Activated CD8-positive, alpha-beta memory T cell treated with anti-CD3 and anti-CD28 coated beads for 36 hours (primary cell): ENCODE results near the gene RADIL. TPM values are rescaled to one million over a fixed set of nuclear protein-coding genes. Genes with fewer than 3 reads are reported as not detected.
"Not testable (repeated sequence)": the region's sequence is repeated elsewhere in the genome, so short reads cannot be mapped to it uniquely, and the experiment has no call there.

ENCODE experiments used
- CTCF ChIA-PET: fragments of 350-600 bp; sonication (Branson Sonifier 250); formaldehyde crosslinking; loops from one replicate; lab custom pipeline; 2021; ENCODE audit warnings: antibody characterized with exemption; lab: Charles Lee
- POLR2A ChIA-PET: fragments of 350-600 bp; sonication (Branson Sonifier 250); formaldehyde crosslinking; loops from one replicate; lab custom pipeline; 2021; ENCODE audit warnings: antibody characterized with exemption; lab: Charles Lee
- total RNA-seq, 2 experiments: library from RNA; stranded (reverse); gene quantifications; one replicate each; pipeline ENCODE4 v1.2.3, GENCODE V29; 2021

Gene RADIL
- total RNA-seq, 2 experiments from 2014 or later: 0.17 to 0.29 TPM

DNA sequence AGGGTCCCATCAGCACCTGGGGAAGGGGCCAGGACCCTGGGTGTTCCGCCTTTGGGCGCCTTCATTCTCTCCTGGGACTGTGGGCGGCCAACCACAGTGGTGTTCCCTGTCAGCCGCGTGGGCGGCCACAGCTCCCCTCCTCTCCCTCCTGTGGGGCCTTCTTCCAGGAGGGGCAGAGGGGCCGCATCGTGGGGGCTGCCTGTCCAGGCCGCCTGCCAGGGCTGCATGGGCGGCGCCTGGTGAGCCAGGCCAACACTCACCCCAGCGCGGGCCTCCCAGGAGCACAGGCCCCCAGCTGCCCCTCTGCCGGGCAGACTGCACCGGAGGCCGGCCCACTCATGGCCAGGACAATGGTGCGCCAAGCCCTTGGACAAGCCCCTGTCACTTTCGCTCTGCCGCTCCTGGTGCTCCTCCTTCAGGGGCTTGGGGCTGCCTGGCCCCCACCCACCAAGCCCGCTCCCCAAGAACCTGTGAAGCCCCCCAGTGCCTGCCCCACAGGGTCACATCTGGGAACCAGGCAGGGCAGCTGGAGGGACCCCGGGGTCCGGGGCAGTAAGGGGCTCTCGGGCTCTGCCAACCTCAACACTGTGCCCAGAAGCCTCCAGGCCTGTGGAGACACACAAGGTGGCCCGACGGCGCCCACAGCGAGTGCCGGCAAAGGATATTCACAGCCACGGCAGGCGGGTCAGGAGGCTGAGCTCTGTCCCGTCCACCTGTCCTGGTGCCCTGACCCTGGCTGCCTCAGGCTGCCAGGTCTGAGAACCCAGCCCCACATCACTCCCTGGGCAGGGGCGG, 65.3 kb downstream of the RADIL start:
- CTCF ChIA-PET: no interaction called here

GRCh38 chr7:4817178-4817901, 66.2 kb downstream of the RADIL start:
- ChIA-PET CTCF (no interaction called here), POLR2A (interaction anchor here (0.6 kb wide), 1 partner anchor 1321 kb away, joined by 6 read pairs; no protein-coding TSS in a partner anchor)

More for the DNA sequence above, 65.3 kb downstream of the RADIL start:
- POLR2A ChIA-PET: interaction anchor here (0.6 kb wide), 1 partner anchor 1322 kb away, joined by 6 read pairs; no protein-coding TSS in a partner anchor

DNA sequence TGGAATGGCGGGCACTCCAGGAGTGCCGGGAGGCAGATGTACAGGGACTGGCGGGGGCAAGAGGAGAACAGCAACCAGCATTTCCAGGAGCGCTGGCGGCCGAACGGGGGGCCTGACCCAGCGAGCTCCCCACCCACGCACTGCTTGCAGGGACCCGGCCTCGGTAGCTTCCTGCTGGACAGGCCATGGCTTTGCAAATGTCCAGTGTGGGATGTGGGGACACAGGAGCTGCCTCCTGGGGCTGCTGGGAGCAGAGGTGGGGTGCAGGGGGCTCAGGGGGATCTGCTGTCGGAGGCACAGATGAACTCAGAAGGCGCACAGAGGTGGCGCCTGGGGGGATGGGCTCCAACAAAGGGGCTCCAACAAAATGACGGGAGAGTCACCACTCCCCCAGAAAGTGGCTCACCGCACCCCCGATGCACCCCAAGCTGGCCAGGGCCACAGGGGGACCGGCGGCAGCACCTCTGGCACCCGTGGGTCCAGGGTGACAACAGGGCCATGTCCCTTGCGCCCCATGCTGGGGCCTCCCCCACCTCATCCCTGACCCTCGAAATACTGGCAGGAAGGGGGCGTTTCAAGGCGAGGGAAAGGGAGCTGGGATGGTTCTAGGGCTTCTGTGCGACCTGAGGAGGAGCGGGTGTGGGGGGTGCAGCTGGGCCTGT, 67.0 kb downstream of the RADIL start:
- ChIA-PET POLR2A (no interaction called here), CTCF (no interaction called here)

DNA sequence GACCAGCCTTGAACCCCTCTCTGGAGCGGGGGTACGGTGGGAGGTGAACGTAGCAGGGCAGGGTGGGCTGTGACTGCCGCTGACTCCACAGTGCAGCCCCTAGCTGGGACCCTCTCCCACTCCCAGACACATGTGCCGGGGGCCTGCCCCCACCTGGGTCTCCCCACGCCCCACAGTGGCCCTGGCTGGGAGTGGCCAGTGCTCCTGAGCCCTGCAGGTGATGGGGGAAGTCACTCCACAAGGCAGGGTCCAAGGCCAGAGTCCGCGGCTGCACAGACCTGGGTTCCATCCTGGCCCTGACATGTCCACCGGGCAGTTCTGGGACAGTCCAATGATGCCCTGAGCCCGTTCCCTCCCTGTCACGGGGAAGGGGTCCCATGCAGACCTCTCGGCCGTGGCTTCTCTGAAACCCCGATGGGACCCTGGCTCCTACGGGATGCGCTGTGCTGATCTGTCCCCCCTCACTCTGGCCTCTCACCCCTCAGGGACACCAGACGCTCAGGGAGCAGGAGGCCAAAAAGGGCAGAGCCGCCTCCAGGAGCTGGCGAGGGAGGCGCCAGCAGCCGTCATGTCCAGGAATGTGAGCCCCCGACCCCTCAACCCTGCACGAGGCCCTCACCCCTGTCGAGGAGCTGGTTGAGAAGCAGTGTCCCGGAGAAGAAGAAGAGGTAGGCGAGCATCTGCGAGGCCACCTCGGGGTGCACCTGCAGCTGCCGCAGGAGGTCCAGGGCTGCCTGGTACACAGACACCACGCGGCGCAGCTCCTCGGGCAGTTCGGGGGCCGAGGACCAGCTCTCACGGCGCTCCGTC, 67.7 kb downstream of the RADIL start:
- POLR2A ChIA-PET: no interaction called here
- CTCF ChIA-PET: interaction anchor here (0.6 kb wide), 1 partner anchor 11 kb away, joined by 3 read pairs; no protein-coding TSS in a partner anchor

DNA sequence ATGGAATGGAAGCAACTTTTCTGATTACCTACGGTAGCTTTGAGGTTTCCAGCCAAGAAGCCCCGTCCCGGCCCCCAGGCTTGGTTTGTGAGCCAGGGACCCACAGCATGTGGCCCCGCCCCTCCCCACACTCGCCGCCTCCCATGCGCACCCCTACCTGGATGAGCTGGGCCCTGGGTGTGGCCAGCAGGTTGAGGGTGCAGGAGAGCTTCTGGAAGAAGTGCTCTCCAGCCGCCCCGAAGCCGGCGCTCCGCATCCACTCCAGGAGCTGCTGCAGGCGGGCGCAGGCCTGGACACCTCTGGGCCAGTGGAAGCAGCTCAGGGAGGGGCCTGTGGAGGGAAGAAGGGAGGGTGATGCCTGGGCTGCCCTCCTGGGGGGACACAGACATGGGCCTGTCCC, 68.4 kb downstream of the RADIL start:
- CTCF ChIA-PET: no interaction called here
- POLR2A ChIA-PET: no interaction called here

DNA sequence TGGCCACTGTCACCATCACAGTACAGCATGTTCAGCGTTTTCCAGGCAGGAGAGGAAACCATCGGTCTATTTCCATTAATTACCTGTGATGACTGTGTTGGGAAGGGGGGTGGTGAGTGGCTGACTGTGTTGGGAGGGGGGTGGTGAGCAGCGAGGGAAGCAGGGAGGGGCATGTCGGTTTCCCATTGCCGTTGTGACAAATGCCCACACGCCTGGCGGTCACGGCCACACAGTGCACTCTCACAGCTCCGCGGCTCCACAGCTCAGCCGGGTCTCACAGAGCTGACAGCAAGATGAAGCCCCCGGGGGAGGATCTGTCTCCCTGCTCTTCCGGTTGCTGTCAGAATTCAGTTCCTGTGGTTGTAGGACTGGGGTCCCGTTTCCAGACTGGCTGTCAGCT, 69.1 kb downstream of the RADIL start:
- POLR2A ChIA-PET: no interaction called here
- CTCF ChIA-PET: no interaction called here

- POLR2A ChIA-PET: no interaction called here
- CTCF ChIA-PET: interaction anchor here (0.6 to 1.3 kb wide), 3 partner anchors 11 to 1954 kb away, joined by 3 to 5 read pairs (median 5); no protein-coding TSS in a partner anchor
Measured at GRCh38 chr7:4809666-4810065, 73.8 kb downstream of the RADIL start.

GRCh38 chr7:4809091-4809591, 74.4 kb downstream of the RADIL start:
- POLR2A ChIA-PET: no interaction called here
- CTCF ChIA-PET: interaction anchor here (1.3 kb wide), 1 partner anchor 11 kb away, joined by 5 read pairs; no protein-coding TSS in a partner anchor

GRCh38 chr7:4808565-4808964, 75.0 kb downstream of the RADIL start:
- ChIA-PET CTCF (no interaction called here), POLR2A (no interaction called here)

DNA sequence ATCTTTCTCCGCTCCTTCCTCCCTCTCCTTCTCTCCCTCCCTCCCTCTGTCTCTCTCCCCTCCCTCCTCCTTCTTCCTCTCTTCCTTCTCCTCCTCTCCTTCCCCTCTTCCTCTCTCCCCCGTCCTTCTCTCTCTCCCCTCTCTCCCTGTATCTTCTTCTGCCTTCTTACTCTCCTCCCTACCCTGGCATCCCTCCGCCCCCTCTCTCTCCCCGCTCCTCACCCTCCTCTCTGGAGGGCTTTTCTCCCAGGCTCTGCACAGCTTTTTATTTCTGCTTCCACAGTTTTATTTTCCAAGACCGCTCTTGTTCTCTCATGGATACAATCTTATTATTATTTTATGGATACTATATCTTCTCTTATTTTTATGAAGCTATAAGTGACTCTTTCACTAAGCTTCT, 75.5 kb downstream of the RADIL start:
- ChIA-PET POLR2A (no interaction called here), CTCF (no interaction called here)

GRCh38 chr7:4807598-4808016, 75.9 kb downstream of the RADIL start:
- ChIA-PET POLR2A (no interaction called here), CTCF (no interaction called here)

DNA sequence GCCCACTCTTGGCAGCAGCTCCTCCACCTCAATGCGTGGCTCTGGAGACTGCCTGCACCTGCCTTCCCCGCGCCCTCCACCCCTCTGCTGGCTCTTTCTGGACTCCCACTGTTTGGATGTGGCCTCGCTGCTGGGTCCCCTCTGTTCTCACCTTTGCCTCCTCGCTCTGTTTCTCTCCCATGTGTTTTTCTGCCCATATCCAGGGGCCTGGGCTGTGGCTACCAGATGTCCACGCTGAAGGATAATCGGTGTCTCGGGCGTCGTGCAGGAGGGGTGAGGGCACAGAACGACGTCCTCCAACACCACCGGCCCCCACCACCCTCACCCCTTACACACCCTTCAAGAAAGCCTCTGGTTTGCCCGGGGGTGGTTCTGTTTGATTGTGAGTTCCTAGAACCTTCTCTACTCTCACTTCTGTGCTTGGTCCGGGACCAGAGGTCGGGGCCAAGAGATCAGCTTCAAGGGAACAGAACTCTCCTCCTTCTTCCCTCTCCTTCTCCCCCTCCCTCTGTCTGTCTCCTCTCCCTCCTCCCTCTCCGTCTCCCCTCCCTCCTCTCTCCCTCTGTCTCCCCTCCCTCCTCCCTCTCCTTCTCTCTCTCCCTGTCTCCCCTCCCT, 76.4 kb downstream of the RADIL start:
- ChIA-PET CTCF (interaction anchor here (0.7 kb wide), 1 partner anchor 9 kb away, joined by 3 read pairs; no protein-coding TSS in a partner anchor), POLR2A (no interaction called here)

- POLR2A ChIA-PET: no interaction called here
- CTCF ChIA-PET: no interaction called here
Measured at GRCh38 chr7:4805984-4806300, 77.6 kb downstream of the RADIL start.

DNA sequence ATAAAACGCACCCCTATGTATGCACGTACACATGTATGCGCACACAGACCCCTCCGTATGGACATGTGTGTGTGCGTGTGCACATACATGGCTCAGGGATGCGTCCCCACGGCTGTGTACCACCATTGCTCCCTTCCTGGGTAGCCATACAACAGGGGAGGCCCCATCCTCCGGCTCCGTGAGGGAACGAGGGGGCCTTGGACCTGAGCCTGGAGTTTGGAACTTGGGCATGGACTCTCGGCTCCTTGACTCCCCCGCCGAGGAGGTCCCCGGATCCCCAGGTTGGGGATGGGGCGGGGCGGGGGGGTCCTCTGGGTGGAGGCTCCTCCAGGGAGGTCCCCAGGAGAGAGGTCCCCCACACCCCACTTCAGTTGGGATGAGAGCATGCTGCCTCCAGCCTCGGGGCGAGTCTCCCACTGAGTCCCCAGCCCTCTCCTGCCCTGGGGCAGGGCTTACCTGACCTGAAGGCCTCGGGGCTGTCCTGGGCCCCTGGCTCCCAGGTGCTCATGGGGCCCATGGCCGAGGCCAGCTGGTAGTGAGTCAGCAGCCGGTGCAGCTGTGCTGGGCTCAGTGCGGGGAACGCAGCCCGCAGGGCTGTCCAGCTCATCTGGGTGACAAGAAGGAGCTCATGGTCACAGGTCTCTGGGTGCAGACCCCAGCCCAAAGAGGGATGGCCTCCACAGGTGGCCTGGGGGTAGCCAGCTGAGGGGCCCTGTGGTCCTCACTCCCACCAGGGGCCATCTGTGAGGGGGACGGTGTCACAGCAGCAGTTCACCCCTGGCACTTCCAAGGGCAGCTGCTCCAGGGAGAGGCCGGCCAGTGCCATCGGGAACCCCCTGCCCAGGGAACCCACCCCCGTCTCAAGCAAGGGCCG, 78.2 kb downstream of the RADIL start:
- POLR2A ChIA-PET: no interaction called here
- CTCF ChIA-PET: no interaction called here

- CTCF ChIA-PET: no interaction called here
- POLR2A ChIA-PET: no interaction called here
Measured at GRCh38 chr7:4803397-4804241, 79.9 kb downstream of the RADIL start.

GRCh38 chr7:4802577-4802976, 80.9 kb downstream of the RADIL start:
- CTCF ChIA-PET, POLR2A ChIA-PET: not testable (repeated sequence)

DNA sequence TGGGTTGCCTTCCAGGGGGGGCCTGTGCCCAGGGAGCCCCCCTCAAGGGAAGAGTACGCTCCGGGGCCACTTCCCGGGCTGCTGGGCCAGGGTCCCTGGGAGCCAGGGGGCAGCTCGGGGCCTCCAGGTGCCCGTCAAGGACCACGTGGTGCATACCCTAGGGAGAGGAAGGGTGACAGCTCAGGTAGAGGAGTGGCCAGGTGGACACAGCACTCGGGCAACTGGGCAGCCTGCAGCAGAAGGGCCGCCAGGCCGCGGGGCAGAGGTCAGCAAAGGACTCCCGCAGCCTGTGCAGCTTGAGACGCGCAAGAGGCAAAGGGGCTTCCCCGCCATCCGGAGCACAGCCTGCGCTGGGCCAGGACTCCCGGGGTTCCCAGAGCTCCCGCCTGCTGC, 81.7 kb downstream of the RADIL start:
- CTCF ChIA-PET: interaction anchor here (0.5 kb wide), 1 partner anchor 283 kb away, joined by 3 read pairs; no protein-coding TSS in a partner anchor
- POLR2A ChIA-PET: no interaction called here
